Mononuclear cell (primary cell): ENCODE data around the gene ZNF385A. TPM values are rescaled to one million over a fixed set of nuclear protein-coding genes. Genes with fewer than 3 reads are reported as not detected.
A peak's percentile ranks its signal among the peaks of the same experiment; 100 is the strongest.
"Not testable (repeated sequence)": the region's sequence is repeated elsewhere in the genome, so short reads cannot be mapped to it uniquely, and the experiment has no call there.

Experiments
- H3K27me3 ChIP-seq: 2 replicates; pipeline ENCODE4 v1.6.0; 2011; ENCODE audit warnings: low read length, control low read depth; ENCODE audit not compliant: insufficient read depth
- H3K4me1 ChIP-seq: 2 replicates; pipeline ENCODE4 v1.5.1; 2011; ENCODE audit warnings: mild to moderate bottlenecking, low read length, control low read depth; ENCODE audit not compliant: insufficient read depth
- H3K4me3 ChIP-seq: 2 replicates; pipeline ENCODE4 v1.5.1; 2011; ENCODE audit warnings: mild to moderate bottlenecking, low read length, moderate library complexity
- H3K9me3 ChIP-seq: 2 replicates; pipeline ENCODE4 v1.5.1; 2011; ENCODE audit warnings: low read depth, mild to moderate bottlenecking, control low read depth, low read length
- total RNA-seq: library from RNA; depleted of rRNA; stranded (reverse); fragments of >200 nt; gene quantifications from one replicate; pipeline ENCODE4 v1.2.3, GENCODE V29; 2012

ZNF385A gene
- total RNA-seq, 1 donor = 30.4 TPM

DNA sequence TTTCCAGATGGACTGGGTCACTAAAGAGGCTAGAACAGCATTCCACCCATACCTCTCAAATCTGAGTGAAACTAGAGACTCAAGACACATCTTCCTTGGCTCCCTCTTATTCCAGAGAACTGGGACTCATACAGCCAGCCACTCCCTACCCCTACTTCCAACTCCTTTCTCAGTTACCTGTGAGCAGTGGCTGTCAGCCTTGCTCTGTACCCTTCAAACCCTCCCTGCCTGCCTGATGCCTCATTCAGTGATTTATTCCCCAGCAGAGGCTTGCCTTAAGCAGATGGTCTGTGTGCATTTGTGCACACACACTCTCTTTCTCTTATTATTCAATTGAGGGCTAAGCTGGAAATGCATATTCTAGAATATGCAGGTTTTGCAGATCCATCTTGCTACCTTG lies 34.9 kb downstream of the ZNF385A start:
- no peaks in the 10 kb centered on the region for H3K9me3 ChIP-seq
- H3K4me3 ChIP-seq = no peak overlapping the region

DNA sequence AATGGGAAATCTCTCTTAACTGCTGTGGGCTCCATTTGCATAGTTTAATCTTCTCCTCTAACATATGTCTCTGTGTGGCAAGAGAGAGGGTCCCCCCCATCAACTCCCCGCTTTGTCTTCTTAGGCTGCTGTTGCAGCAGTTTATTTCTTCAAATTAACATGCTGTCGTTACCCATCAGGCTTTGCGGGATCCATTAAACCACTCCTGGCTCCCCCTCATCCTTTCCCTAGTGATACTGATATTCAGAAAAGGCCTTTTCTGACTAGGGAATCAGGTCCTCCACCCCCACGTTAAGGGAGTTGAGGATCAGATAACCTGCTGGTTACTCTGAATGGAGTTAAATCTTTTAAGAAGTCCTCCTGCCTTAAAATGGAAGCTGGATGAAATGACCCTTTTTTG lies 35.5 kb downstream of the ZNF385A start:
- no peaks in the 10 kb centered on the region for H3K9me3 ChIP-seq
- H3K27me3 ChIP-seq = no peaks in the 10 kb centered on the region
- H3K4me1 ChIP-seq = peaks cover 12% of the 10 kb centered on the region
- no peak overlapping the region for H3K4me3 ChIP-seq

More for the DNA sequence above, 34.9 kb downstream of the ZNF385A start:
- Histone ChIP-seq H3K4me1 (peaks cover 11% of the 10 kb centered on the region), H3K27me3 (no peaks in the 10 kb centered on the region)

DNA sequence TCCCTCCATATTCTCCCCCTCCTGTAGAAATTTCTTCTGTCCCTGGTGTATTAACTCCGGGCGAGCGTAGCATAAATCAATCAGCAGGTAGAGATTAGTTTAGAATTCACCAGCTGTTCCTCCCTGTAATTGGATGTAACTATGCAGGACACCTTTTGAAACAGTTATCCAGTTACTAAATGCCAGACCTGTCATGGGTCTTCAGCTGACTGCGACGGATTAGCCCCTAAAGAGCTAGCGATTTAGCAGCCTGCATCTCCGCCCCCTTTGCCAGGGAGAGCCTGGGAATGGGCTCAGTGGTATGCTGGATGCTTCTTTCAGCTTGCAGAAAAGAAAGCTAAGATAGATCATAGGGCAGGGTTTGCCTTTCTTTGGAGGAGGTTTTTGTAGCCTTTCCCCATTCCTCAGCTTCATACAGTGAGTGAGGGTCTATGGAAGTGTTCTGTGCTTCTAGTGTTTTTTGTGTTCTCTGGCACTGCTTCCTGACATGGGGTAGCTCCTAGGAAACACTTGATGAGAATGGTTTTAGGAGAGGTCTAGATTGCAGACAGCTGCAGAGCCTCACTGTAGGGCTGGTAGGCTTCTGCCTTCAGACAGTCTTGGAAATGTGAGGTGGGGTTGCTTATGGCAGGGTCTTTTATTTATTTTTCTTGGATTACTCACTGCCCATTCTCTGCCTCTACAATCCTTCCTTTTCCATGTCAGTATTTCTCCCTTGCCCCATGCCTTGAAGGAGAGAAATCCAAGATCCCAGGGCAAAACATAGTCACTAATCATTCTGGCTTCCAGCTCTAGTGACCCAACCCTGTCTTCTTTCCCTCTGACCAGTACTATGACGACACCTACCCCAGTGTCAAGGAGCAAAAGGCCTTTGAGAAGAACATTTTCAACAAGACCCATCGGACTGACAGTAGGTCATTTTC lies 42.9 kb downstream of the ZNF385A start:
- Histone ChIP-seq H3K27me3 (no peaks in the 10 kb centered on the region), H3K4me1 (peaks cover 15% of the 10 kb centered on the region), H3K9me3 (no peaks in the 10 kb centered on the region), H3K4me3 (no peak overlapping the region)

DNA sequence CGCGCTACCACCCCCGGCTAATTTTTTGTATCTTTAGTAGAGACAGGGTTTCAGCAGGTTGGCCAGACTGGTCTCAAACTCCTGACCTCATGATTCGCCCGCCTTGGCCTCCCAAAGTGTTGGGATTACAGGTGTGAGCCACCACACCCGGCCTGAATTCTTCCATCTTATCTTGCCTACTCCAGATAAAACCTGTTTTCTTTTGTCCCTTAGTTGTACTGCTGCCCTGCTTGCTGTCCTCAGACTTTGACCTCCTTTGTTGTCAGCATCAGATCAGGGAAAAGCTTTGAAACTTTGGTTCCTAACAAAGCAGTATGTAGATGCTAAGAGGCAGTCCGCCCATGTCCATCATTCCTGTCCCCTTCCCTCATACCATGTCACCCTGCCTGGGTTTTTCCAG lies 43.7 kb downstream of the ZNF385A start:
- no peaks in the 10 kb centered on the region for H3K27me3 ChIP-seq
- peaks cover 15% of the 10 kb centered on the region for H3K4me1 ChIP-seq
- H3K9me3 ChIP-seq = no peaks in the 10 kb centered on the region
- H3K4me3 ChIP-seq = no peak overlapping the region

DNA sequence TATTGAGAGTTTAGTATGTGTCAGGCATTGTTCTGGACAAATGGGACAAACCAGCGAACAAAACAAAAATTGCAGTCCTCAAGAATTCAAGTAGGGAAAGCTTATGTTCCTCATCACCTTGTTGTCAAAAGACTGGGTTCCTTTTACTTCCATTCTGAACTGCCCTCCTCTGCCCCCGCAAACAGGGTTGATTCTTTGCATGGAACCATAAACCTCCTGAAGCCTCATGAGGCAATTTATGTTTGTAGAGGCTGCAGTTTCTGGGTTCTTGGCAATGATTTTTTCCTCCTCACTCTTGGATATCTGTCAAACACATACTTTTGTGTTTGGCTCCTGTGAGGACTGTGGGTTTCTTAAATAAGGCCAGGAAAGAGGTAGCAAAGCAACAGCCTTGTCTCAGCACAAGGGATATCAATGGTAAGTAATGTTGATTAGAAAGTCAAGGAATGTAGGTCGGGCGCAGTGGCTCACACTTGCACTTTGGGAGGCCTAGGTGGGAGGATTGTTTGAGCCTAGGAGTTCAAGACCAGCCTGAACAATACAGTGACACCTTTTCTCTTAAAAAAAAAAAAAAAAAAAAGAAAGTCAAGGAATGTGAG lies 45.7 kb downstream of the ZNF385A start:
- H3K4me1 ChIP-seq = peaks cover 10% of the 10 kb centered on the region
- H3K27me3 ChIP-seq = no peaks in the 10 kb centered on the region
- H3K4me3 ChIP-seq = no peak overlapping the region
- no peaks in the 10 kb centered on the region for H3K9me3 ChIP-seq

DNA sequence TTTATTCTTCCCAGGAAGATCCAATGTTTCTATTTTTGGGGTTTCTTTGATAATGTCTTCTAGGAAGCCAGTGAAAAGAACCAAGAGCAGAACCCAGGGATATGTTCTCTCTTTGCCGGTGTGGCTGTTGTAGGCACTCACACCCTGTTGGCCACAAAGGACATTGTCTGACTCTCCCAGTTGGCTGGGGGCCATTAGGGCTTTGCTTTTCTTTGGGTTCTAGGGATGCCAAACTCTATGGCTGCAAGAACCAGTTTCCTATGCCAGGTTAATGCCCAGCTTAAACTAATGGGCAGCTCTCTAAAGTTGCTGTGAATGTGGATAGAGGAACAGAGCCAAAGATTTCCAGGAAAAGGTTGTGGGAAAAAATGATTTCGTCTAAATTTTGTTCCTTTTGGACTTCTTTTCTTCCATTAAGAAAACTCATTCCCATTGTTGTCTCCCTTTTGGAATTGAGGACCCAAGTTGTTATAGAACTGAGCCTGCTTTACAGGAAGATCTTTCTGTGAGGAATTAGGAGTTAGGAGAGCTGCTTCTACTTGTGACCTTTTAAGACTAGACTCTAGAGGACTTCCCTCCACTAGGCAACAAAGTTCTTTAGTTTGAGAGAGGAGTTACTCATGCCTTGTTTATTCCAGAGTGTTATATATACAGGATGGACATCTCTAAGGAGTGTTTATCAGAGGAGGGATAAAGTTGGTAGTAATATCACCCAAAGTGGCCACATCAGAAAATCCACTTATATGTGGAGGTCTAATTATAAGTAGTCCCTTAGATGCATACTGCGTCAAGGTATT lies 46.5 kb downstream of the ZNF385A start:
- Histone ChIP-seq H3K4me3 (no peak overlapping the region), H3K9me3 (no peaks in the 10 kb centered on the region), H3K27me3 (no peaks in the 10 kb centered on the region)

DNA sequence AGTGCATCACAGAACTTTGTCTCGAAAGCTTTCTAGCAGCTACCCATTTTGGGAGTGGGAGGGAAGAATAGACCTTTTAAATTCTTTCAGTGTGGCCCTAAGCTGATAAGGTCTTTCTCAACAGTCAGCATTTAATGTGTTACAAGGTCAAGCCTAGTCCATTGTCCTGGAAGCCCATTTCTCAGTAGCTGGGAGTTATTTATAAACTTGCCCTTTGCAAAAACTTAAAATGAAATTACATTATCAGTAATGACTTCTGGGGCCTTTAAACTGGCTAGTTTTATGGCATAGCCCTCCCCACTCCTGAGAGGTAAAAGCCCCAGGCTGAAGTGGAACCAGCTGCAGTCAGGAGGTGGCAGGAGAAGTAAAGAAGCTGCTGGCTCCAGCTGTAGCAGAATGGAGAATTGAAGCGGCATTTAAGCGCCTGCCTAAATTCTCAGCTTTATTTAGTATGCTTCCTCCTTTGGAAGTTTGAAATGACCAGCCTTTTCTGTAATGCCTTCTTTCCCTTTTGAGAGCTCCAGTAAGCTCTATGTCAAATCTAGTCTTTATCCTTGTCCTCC lies 47.2 kb downstream of the ZNF385A start:
- Histone ChIP-seq H3K9me3 (no peaks in the 10 kb centered on the region), H3K27me3 (no peaks in the 10 kb centered on the region), H3K4me1 (peaks cover 13% of the 10 kb centered on the region), H3K4me3 (no peak overlapping the region)

More for the DNA sequence above, 46.5 kb downstream of the ZNF385A start:
- peaks cover 10% of the 10 kb centered on the region for H3K4me1 ChIP-seq

DNA sequence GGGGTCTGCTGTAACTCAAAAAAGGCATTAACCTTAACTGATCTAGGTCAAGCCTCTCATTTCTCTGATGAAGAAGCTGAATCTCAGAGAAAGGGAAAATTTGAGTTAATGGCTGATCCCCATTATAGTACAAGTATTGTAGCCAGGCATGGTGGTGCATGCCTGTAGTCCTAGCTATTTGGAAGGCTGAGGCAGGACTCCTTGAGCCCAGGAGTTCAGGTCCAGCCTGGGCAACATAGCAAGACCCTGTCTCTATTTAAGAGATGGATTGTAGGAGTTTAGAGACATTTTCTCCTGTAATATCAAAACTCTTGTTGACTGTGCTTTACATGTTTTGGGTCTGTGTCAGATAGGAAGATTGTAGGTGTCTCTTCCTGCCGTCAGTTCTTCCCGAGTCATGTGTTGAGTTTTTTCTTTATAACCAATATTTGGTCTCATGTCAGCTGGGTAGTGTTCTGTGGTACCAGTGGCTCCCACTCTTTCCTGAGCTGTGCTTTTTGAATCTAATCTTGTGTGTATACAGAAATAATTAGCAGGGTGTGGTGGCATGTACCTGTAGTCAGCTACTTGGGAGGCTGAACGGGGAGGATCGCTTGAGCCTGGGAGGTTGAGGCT lies 51.0 kb downstream of the ZNF385A start:
- no peak overlapping the region for H3K4me3 ChIP-seq
- H3K27me3 ChIP-seq = no peaks in the 10 kb centered on the region
- peaks cover 50% of the 10 kb centered on the region for H3K4me1 ChIP-seq
- no peaks in the 10 kb centered on the region for H3K9me3 ChIP-seq

DNA sequence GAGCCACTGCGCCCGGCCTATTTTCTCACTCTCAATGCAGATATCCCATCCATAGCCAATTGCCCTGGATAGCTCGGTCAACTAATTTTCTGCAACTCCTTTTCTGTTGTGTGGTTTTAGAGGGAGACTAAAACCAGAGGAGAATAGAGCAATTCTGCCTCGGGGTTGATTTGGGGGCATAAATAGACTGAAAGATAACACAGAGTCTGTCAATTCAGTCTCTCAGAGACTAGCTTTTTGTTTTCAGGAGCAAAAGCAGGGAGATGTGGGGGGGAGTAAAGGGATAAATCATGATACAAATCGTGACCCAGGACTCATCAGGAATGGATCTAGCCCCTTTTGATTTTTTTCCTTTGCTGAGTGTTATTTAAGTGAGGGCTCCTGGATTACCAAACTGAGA lies 53.1 kb downstream of the ZNF385A start:
- Histone ChIP-seq H3K9me3 (no peaks in the 10 kb centered on the region), H3K4me3 (no peak overlapping the region), H3K27me3 (no peaks in the 10 kb centered on the region), H3K4me1 (peaks cover 59% of the 10 kb centered on the region)

DNA sequence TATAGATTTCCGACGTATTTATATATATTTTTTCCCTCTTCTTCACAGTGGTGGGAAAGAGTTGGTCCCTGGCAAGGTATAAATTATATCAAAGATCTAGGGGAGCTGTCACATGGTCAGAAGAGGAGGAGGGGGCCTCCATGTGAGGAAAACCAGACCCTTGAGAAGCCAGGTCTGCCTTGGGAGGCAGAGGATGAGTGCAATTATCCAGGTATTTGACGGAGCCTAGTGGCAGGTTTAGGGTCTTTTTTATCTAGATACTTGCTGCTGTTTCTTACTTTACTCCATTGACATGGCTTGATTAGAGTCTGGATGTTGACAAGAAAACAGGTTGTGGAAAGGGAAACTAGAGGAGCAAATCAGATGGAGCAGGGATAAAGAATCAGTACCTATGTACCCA lies 54.1 kb downstream of the ZNF385A start:
- Histone ChIP-seq H3K4me3 (no peak overlapping the region), H3K9me3 (no peaks in the 10 kb centered on the region), H3K4me1 (peaks cover 68% of the 10 kb centered on the region), H3K27me3 (no peaks in the 10 kb centered on the region)

DNA sequence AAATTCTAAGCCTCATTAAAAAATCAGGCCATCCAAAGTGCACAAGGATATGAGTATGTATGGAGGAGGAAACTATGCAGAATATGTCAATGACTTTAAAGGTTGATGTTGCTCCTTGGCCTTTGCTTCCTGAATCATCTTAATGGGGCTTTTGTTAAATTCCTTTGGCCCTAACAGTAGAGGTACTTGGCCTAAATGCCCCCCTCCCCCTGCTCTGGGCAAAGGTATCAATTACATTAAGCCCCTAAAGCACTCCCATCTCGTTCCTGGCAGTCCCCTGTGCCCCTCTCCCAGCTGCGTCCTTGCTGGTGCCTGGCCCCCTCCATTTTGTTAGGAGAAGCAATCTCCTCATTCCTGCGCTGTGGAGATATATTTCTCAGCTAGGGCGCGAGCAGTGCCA lies 54.8 kb downstream of the ZNF385A start:
- Histone ChIP-seq H3K4me3 (no peak overlapping the region), H3K9me3 (no peaks in the 10 kb centered on the region), H3K4me1 (peaks cover 71% of the 10 kb centered on the region), H3K27me3 (no peaks in the 10 kb centered on the region)

DNA sequence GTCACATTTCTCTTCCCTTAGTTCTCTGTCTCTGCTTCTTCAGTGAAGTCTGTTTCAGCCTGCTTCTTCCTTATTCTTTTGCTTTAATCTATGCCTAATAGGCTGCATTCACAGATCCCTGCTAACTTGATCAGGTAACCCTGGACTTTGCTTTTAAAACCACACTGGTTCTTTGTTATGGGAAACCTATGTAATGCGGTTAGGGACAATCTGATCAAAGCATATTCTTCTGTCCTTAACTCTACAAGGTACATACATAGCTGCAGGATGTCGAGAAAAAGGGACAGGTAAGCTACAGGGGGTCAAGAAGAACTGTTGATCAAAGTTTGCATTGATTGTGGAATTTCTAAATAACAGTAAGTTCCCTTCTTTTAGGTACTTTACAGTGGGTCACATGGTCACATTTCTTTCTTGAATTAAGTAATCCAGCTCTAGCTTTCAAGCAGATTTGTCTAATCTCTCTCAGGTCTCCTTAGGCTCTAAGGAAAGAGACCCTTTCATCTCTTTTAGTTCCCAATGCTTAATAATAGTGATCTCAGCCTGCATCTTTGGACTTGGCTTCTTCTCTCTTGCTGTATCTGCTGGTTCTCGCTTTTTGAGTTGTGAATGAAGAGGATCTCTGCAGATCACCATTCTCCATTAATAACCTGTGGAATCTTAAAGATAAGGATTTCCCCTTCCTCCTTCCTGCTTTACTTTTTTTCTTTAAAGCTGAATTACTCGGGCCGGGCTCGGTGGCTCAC lies 55.8 kb downstream of the ZNF385A start:
- peaks cover 79% of the 10 kb centered on the region for H3K4me1 ChIP-seq
- no peaks in the 10 kb centered on the region for H3K27me3 ChIP-seq
- no peak overlapping the region for H3K4me3 ChIP-seq

DNA sequence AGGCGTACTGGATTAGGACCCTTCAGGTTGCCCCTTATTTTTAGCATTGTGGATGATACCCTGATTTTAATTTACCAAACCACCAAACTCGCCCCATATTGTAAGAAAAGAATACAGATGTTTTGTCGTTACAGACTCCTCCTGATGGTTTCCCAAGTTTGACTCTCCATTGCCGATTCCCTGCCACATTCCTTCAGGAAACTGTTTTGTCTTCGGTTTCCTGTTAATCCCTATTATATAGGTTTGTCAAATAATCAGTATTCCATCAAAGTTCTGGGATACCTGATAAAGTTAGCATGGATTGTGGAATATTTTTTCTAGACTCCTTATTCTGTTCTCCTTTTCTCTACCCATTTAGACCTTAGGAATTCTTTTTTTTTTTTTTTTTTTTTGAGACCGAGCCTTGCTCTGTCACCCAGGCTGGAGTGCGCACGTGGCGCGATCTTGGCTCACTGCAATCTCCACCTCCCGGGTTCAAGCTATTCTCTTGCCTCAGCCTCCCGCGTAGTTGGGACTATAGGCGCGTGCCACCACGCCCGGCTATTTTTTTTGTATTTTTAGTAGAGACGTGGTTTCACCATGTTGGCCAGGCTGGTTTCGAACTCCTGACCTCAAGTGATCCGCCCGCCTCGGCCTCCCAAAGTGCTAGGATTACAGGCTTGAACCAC lies 59.0 kb downstream of the ZNF385A start:
- H3K27me3 ChIP-seq, H3K9me3 ChIP-seq: not testable (repeated sequence)
- peaks cover 66% of the 10 kb centered on the region for H3K4me1 ChIP-seq
- H3K4me3 ChIP-seq = peak overlapping the region; percentile 96

More for the DNA sequence above, 55.8 kb downstream of the ZNF385A start:
- no peaks in the 10 kb centered on the region for H3K9me3 ChIP-seq
